Measurements from ENCODE around the gene PGLYRP2. TPM values are rescaled to one million over a fixed set of nuclear protein-coding genes. Genes with fewer than 3 reads are reported as not detected.
A peak's percentile ranks its signal among the peaks of the same experiment; 100 is the strongest.

The PGLYRP2 gene
- total and polyA plus RNA-seq, 2 donors (not counting 3 experiments of a cell fraction or from before 2014, with no cell fraction given) = 0.03 to 0.18 TPM

DNA sequence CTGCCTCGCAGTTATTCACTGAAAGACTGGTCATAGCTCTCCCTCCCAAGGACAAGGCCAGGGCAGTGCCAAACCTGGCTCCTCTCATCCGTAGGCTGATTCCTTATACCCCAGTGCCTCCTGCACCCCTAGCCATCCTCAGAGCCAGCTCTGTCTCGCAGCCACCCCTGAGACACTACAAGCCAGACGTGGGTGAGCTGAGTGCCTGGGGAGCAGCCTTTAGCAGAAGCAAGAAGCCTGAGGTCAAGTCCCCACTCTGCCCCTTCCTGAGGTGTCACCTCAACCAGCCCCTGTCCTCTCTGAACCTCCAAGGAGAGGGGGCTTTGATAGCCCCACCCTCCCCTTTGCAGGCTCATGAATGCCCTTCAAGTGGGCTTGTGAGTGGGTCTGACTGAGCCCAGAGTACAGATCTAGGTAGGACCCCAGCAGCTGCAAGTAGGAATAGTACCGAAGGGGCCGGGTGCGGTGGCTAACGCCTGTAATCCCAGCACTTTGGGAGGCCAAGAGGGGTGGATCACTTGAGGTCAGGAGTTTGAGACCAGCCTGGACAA is 45.7 kb downstream of the PGLYRP2 start:
- H3K4me1 ChIP-seq (ENCODE audit: control insufficient read depth, extremely low read depth, insufficient read depth, low read length) = peaks cover 12% of the 10 kb centered on the region
- BruUV-seq (replicated peaks) = no TSS peak
- H3K79me2 ChIP-seq (ENCODE audit: control insufficient read depth, insufficient read depth, low read length) = peaks cover 37% of the 10 kb centered on the region
- no peak overlapping the region for H3K9ac ChIP-seq (replicated peaks; ENCODE audit: extremely low read depth, insufficient read depth, low read length)
- no peak overlapping the region for H3K27ac ChIP-seq (ENCODE audit: insufficient read depth, low read depth, low read length)
- intact Hi-C loops (cut with micrococcal nuclease) = loop anchor here (1.0 kb wide), 2 partner anchors 20 to 34 kb away; no protein-coding TSS in a partner anchor
- ChIA-PET POLR2A (interaction anchor here (1.4 to 1.9 kb wide), 2 partner anchors 15 to 19 kb away, joined by 5 to 10 read pairs; partner anchors contain the start of gene AKAP8L), CTCF (interaction anchor here (0.7 to 3.6 kb wide), 4 partner anchors 14 to 256 kb away, joined by 3 to 24 read pairs (median 10); partner anchors contain the start of genes AKAP8L and WIZ)
- no peaks in the 10 kb centered on the region for H3K9me1 ChIP-seq (replicated peaks; ENCODE audit: control insufficient read depth, extremely low read depth, insufficient read depth, low read length)
- H3K9me3 ChIP-seq (replicated peaks; ENCODE audit: control insufficient read depth, insufficient read depth, low read length) = no peaks in the 10 kb centered on the region
- TF ChIP-seq EZH2 (IDR thresholded peaks at IDR 0.05; ENCODE audit: borderline replicate concordance, low read depth, low read length, severe bottlenecking) (no peak), FOS (IDR thresholded peaks at IDR 0.05; ENCODE audit: borderline replicate concordance, insufficient read depth, low read length) (no peak), JUN (IDR thresholded peaks at IDR 0.05; ENCODE audit: borderline replicate concordance, insufficient read depth, insufficient read length, low read depth) (no peak), MAX (IDR thresholded peaks at IDR 0.05; ENCODE audit: insufficient read depth, insufficient read length) (no peak), GATA2 (IDR thresholded peaks at IDR 0.05; ENCODE audit: insufficient read depth, insufficient read length, low read depth, low read length) (no peak), MYC (IDR thresholded peaks at IDR 0.05; ENCODE audit: low read depth, low read length) (no peak), POLR2A (IDR thresholded peaks at IDR 0.05; ENCODE audit: low read depth, low read length) (no peak), POLR2AphosphoS5 (IDR thresholded peaks at IDR 0.05; ENCODE audit: insufficient read depth, low read depth, low read length) (no peak)
- TF ChIP-seq, protein P1, sequence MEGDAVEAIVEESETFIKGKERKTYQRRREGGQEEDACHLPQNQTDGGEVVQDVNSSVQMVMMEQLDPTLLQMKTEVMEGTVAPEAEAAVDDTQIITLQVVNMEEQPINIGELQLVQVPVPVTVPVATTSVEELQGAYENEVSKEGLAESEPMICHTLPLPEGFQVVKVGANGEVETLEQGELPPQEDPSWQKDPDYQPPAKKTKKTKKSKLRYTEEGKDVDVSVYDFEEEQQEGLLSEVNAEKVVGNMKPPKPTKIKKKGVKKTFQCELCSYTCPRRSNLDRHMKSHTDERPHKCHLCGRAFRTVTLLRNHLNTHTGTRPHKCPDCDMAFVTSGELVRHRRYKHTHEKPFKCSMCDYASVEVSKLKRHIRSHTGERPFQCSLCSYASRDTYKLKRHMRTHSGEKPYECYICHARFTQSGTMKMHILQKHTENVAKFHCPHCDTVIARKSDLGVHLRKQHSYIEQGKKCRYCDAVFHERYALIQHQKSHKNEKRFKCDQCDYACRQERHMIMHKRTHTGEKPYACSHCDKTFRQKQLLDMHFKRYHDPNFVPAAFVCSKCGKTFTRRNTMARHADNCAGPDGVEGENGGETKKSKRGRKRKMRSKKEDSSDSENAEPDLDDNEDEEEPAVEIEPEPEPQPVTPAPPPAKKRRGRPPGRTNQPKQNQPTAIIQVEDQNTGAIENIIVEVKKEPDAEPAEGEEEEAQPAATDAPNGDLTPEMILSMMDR (IDR thresholded peaks at IDR 0.05; ENCODE audit: extremely low read depth in 1 of 2, insufficient read depth in 1 of 2, low read depth in 1 of 2, low read length in 2 of 2) = no peak
- peaks cover 4 to 7% of the 10 kb centered on the region in 2 experiments for H3K36me3 ChIP-seq (ENCODE audit: control insufficient read depth in 2 of 2, extremely low read depth in 1 of 2, insufficient read depth in 2 of 2, low read length in 2 of 2)
- H2AFZ ChIP-seq (ENCODE audit: low read depth, low read length) = peak overlapping the region; percentile 87
- DNase-seq (ENCODE audit: low read depth, low spot score) = no peak
- peak overlapping the region; percentile 83 for H3K4me2 ChIP-seq (ENCODE audit: insufficient read depth, low read length)
- no peaks in the 10 kb centered on the region for H3K27me3 ChIP-seq (ENCODE audit: control insufficient read depth in 2 of 2, insufficient read depth in 2 of 2, low read length in 2 of 2)
- no peaks in the 10 kb centered on the region for H4K20me1 ChIP-seq (replicated peaks; ENCODE audit: control insufficient read depth, extremely low read depth, insufficient read depth, low read length)
- H3K4me3 ChIP-seq (replicated peaks in 1 of 3; ENCODE audit: insufficient read depth in 1 of 3, low read depth in 1 of 3, low read length in 3 of 3) = peak overlapping the region in 1 of 3 experiments; percentile 77
- no peak for FAIRE-seq
- dilution Hi-C loops (cut with MboI; ENCODE audit: extremely low pct_ligation_motif_present, low sequenced_read_pairs) = no loop called here
